ENCODE measurements around the gene SLC38A11. TPM values are rescaled to one million over a fixed set of nuclear protein-coding genes. Genes with fewer than 3 reads are reported as not detected.

Gene SLC38A11
- total RNA-seq, 1 donor from 2014 or later, result not detected

DNA sequence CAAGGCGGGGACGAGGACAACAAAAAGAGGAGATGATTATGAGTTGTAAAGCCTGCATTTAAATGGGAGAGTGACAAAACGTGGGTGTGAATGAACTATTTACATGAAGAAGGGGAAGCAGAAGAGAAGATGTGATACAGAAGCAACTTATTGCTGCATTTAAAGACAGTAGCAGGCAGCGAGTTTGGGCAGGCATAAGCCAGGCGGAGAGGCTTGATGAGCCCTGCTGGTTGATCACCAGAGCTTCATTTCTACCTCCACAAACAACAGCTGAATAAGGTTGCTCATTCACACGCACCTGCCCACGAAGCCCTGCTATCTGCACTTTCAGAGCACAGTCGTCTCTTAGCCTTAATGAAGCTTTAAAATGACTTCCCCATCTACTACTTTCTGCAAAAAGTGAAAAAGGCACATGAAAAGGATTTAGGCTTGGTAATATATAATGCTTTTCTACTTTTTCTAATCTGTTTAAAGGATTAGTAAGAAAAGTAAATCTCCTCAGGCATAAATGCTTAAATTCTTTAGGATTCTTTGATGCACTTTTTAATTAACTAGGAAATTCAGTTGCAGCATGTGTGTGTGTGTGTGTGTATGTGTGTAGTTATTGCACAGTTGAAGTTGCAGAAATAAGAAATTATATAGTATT, 3.1 kb downstream of the SLC38A11 start:
- Mint-ChIP-seq H3K27ac (no peak overlapping the region), H3K4me1 (peaks cover 23% of the 10 kb centered on the region), H3K9me3 (no peaks in the 10 kb centered on the region), H3K36me3 (no peaks in the 10 kb centered on the region), H3K4me3 (no peak overlapping the region), H3K27me3 (ENCODE audit: insufficient read depth, low read depth) (peaks cover 2% of the 10 kb centered on the region)
- no peak for DNase-seq (ENCODE audit: low spot score)
- Histone ChIP-seq H3K27me3 (no peaks in the 10 kb centered on the region), H3K4me3 (no peak overlapping the region), H3K4me2 (no peak overlapping the region), H4K20me1 (ENCODE audit: low read depth) (no peaks in the 10 kb centered on the region), H3K79me2 (ENCODE audit: low read depth) (no peaks in the 10 kb centered on the region), H3F3A (ENCODE audit: low read depth) (no peaks in the 10 kb centered on the region), H2AFZ (replicated peaks) (no peak overlapping the region), H3K9me3 (ENCODE audit: low read depth) (no peaks in the 10 kb centered on the region), H3K36me3 (no peaks in the 10 kb centered on the region), H3K4me1 (peaks cover 5% of the 10 kb centered on the region), H3K9ac (no peak overlapping the region), H3K27ac (peak overlapping the region; percentile 23)
- TF ChIP-seq, protein P1, sequence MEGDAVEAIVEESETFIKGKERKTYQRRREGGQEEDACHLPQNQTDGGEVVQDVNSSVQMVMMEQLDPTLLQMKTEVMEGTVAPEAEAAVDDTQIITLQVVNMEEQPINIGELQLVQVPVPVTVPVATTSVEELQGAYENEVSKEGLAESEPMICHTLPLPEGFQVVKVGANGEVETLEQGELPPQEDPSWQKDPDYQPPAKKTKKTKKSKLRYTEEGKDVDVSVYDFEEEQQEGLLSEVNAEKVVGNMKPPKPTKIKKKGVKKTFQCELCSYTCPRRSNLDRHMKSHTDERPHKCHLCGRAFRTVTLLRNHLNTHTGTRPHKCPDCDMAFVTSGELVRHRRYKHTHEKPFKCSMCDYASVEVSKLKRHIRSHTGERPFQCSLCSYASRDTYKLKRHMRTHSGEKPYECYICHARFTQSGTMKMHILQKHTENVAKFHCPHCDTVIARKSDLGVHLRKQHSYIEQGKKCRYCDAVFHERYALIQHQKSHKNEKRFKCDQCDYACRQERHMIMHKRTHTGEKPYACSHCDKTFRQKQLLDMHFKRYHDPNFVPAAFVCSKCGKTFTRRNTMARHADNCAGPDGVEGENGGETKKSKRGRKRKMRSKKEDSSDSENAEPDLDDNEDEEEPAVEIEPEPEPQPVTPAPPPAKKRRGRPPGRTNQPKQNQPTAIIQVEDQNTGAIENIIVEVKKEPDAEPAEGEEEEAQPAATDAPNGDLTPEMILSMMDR (IDR thresholded peaks at IDR 0.05), result no peak
- TF ChIP-seq EZH2 (IDR thresholded peaks at IDR 0.05) (no peak), EZH2phosphoT487 (IDR thresholded peaks at IDR 0.05) (no peak)

DNA sequence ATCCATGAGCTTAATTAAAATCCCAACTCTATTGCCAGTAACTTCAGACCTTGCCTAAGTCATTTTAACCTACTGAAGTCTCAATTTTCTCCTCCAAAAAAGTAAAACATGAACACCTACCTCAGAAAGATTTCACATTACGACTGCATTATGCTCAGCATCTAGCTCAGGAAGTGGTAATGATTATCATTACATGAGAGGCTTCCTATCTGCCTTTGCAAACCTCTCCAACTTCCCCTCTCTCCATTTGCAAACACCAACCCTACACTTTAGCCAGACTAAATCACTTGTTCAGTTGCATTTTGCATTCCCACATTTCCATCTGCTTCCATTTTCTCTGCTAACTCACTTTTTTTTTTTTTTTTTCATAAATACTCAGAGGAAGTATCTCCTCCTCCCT, 6.8 kb downstream of the SLC38A11 start:
- TF ChIP-seq, protein P1 (IDR thresholded peaks at IDR 0.05), result no peak
- Histone ChIP-seq H3K79me2 (ENCODE audit: low read depth) (no peaks in the 10 kb centered on the region), H3K27me3 (no peaks in the 10 kb centered on the region), H3K27ac (no peak overlapping the region), H3F3A (ENCODE audit: low read depth) (no peaks in the 10 kb centered on the region), H3K4me3 (no peak overlapping the region), H3K36me3 (no peaks in the 10 kb centered on the region), H4K20me1 (ENCODE audit: low read depth) (no peaks in the 10 kb centered on the region), H3K4me1 (peaks cover 5% of the 10 kb centered on the region), H3K9ac (no peak overlapping the region), H3K4me2 (no peak overlapping the region), H2AFZ (replicated peaks) (no peak overlapping the region), H3K9me3 (ENCODE audit: low read depth) (no peaks in the 10 kb centered on the region)
- Mint-ChIP-seq H3K36me3 (no peaks in the 10 kb centered on the region), H3K9me3 (no peaks in the 10 kb centered on the region), H3K4me1 (peaks cover 23% of the 10 kb centered on the region), H3K27me3 (ENCODE audit: insufficient read depth, low read depth) (no peaks in the 10 kb centered on the region), H3K4me3 (no peak overlapping the region), H3K27ac (no peak overlapping the region)
- DNase-seq (ENCODE audit: low spot score), result no peak

DNA sequence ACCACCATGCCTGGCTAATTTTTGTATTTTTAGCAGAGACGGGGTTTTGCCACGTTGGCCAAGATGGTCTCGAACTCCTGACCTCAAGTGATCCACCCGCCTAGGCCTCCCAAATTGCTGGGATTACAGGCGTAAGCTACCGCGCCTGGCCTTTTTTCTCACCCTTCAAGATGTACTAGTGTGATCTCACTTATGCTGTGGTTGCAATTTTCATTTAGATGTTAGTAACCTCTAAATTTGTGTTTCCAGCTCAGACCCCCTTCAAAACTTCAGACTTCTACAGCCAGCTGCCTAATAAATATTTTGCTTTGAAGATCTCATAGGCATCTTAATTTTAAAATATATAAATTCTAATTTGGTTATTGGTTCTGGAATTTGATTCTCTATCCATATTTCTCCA, 8.0 kb downstream of the SLC38A11 start:
- H3K4me3 Mint-ChIP-seq, result no peak overlapping the region
- H3K9me3 ChIP-seq (ENCODE audit: low read depth), result no peaks in the 10 kb centered on the region
- H3K27me3 ChIP-seq, result no peaks in the 10 kb centered on the region
- H3K36me3 Mint-ChIP-seq, result no peaks in the 10 kb centered on the region
- H3K4me1 ChIP-seq, result peaks cover 4% of the 10 kb centered on the region
- no peaks in the 10 kb centered on the region for H3F3A ChIP-seq (ENCODE audit: low read depth)
- H3K36me3 ChIP-seq, result no peaks in the 10 kb centered on the region
- H3K27ac ChIP-seq, result no peak overlapping the region
- peaks cover 17% of the 10 kb centered on the region for H3K4me1 Mint-ChIP-seq
- no peak overlapping the region for H2AFZ ChIP-seq (replicated peaks)
- no peak overlapping the region for H3K27ac Mint-ChIP-seq
- no peaks in the 10 kb centered on the region for H3K27me3 Mint-ChIP-seq (ENCODE audit: insufficient read depth, low read depth)
- no peak overlapping the region for H3K4me2 ChIP-seq
- H3K79me2 ChIP-seq (ENCODE audit: low read depth), result no peaks in the 10 kb centered on the region
- TF ChIP-seq EZH2phosphoT487 (IDR thresholded peaks at IDR 0.05), result no peak
- TF ChIP-seq EZH2 (IDR thresholded peaks at IDR 0.05), result no peak
- TF ChIP-seq, protein P1 (IDR thresholded peaks at IDR 0.05), result no peak
- no peaks in the 10 kb centered on the region for H3K9me3 Mint-ChIP-seq
- no peak overlapping the region for H3K4me3 ChIP-seq
- no peaks in the 10 kb centered on the region for H4K20me1 ChIP-seq (ENCODE audit: low read depth)
- H3K9ac ChIP-seq, result no peak overlapping the region
- no peak for DNase-seq (ENCODE audit: low spot score)
